Right kidney (tissue), 1 donor: ENCODE results near the gene C10orf143.

Experiments
- DNase-seq: peaks from one replicate; pipeline ENCODE4 v3.0.0-alpha.2; 2016

C10orf143 gene

DNA sequence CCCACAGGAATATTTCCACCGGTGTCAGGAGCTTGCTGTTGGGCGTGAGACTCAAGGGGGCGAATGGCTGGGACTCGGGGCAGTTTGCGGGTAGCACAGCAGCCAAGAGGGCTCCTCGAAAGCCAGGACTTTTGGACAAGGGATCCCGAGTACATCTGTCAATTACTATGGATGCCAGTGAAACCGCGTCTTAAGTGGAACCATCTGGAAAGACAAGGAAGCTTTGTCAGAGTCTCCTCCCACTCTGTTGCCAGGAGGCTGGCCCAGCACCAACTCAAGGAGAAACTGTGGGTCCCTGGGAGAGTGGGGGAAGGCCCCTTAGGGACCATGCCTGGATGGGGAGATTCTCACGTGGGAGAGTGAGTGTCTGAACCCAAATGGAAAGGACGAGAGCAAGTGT is 57.1 kb downstream of the C10orf143 start:
- DNase-seq: no peak

GRCh38 chr10:130052193-130052592 is 58.4 kb downstream of the C10orf143 start:
- DNase-seq: no peak

DNA sequence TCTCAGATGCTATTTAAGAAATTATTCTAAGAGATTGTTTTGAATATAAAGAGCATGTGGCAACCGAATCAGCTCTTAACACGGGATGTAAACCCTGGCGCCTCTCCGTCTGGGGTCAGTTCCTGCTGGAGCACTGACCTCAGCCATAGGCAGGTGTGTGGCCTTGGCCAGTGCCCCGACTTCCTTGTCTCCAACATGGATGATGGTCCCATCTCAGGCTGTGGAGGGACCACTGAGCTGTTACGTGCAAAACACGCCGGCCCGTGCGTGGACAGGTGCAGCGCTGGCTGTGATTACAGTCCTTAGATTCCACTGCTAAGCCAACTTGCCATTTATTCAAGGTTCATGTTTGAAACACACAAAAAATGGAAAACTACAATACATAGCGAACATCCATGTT is 59.9 kb downstream of the C10orf143 start:
- no peak for DNase-seq

DNA sequence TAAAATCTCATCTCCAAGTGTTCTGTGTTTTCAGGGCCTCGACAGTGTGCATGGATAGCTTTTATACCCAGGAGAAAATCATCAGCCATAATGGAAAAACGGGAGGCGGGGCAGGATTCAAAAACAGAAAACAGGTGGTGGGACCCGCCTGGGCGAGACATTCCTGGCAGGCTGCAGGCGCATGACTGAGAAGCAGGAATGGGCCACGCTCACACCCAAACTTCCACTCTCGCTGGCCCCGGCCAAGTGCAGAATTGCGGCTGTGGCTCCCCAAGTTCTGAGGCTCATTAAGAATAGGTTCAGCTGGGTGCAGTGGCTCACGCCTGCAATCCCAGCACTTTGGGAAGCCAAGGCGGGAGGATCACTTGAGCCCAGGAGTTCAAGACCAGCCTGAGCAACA is 60.6 kb downstream of the C10orf143 start:
- DNase-seq: no peak

DNA sequence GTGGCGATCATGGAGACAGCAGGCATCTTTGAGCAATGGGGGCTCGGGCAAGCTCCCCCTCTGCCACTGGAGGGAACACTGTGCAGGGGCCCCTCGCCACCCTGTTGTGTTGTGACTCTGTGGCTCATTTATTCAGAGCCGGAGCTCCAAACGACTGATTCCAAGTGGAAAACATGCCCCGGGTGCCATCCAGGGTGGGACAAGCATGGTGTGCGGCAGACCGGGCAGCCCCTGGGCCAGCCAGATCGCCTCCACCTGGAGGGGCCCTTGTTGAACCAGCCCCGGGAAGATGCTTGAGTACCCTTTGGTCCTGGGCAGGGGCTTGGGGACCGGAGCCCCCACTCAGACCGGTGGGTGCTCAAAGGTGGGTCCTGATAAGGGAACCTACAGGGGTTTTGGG is 61.4 kb downstream of the C10orf143 start:
- no peak for DNase-seq

DNA sequence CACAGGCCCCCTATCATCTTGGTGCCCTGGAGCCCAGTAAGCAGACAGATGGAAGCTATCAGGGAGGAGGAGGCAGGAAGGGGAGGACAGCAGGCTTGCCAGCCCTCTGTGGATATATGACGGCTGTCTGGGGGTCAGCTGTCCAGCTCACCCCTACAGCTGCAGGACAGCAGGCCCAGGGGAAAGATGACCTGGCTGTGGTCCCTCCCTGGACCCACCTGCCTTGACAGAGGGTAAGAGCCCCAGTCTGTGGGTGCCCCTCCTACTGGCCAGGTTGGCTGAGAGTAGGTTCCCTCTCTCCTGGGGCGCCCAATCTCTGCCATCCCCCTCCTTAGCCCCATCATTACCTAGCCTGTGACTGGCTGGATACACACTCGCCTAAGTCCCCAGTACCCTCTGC is 62.5 kb downstream of the C10orf143 start:
- no peak for DNase-seq

DNA sequence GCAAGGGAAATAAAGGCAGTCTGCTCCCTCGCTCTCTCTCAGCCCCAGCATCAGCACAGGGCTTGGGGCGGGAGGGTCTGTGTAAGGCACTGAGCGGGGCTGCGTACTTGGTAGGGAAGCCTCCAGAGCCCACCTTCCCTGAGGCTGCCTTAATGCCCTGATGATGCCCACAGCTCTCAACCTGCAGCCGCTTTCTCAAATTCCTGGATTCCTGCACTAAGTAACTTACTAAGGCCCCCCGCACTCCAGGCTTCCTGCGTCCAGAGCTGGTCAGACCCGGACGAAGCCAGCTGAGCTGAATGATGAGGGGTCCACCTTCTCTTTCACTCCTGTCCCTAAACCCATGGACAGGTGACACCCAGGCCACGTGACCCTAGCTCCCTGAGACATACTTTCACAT is 63.3 kb downstream of the C10orf143 start:
- DNase-seq: no peak

GRCh38 chr10:130046591-130046990 is 64.0 kb downstream of the C10orf143 start:
- no peak for DNase-seq

DNA sequence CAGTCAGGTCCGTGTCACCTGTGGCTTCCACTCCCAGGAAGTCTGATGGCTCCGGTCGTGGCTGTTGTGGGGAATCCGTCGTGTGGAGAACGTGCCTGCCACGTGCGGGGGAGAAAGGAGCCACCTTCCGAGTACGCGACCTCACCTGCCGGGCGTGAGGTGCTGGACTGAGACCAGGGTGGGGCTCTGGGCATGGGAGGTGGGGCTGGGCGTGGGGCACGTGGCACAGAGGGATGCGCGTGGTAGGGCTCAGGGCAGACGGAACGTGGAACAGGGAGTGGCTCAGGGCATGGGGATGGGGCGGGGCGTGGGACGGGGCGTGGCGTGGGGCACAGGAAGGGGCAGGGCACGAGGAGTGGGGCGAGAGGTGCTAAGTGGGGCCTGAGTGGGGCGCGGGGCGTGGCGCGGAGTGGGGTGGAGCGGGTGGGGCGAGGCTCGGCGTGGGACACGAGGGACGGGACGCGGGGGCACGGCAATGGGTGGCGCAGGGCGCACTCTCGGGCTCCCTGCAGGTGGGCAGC is 64.8 kb downstream of the C10orf143 start:
- DNase-seq: no peak

GRCh38 chr10:130045091-130045652 is 65.5 kb downstream of the C10orf143 start:
- no peak for DNase-seq

DNA sequence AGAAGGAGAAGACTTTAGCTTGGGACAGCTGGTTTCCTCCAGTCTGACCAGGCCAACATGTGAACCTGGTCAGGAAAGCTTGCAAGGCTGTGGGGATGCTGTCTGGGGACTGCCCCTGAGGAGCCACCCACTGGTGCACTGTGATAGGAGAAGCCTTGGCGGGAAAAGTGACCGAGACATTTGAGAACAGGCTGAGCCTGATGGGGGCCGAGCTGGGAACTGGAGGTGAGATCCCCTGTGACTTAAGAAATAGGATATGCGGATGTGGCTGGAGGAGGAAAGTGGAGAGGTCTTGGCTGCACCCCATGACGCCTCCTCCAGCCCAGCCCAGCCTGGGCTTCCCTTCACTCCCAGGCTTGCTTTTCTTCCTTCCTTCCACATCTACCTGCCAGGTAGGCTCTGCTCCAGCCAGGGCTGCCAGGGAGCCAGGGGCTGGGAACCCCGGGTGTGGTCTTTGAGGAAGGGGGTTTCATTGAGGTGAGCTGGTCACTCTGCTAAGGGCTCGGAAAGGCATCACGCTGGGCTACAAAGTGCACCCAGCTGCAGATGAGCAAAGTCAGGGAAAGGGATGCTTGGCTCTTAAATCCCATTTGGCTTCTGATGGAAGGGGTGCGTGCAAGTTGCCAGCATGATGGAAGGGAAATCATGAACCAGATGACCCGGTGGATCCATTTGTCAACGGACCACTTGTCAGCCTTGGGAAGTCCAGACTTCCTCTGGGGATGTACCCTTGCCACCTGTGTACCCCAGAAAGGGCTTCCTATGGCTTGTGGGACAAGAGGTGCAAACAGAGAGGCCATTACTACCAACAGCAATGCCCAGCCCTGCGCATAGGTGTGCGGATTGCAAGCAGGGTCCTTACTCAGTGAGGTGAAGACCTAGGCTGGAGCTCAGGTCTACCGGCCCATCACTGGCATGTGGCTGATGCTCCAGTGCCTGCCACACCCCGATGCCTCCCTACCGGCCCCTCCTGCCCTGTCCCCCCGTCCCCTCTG is 66.3 kb downstream of the C10orf143 start:
- DNase-seq: no peak

DNA sequence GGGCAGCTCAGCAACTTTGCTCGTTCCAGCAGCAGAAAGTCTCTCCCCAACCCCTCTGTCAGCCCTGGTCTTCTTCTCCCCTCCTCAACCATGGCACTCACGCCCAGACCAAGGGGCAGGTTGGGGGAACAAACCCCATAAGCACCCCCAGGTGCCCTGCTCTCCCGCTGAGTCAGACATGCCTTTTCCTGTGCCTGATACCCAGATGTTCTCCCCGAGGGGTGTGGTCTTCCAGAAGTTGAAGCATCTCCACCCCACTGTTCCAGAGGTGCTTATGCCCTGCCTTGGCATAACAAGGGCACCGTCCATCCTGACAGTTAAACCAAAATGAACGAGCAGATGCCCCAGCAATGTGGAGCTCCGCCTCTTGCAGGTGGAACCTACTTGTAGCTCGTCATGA is 67.1 kb downstream of the C10orf143 start:
- no peak for DNase-seq

- DNase-seq: no peak
Observed at GRCh38 chr10:130042381-130042780, 68.2 kb downstream of the C10orf143 start.

GRCh38 chr10:130041451-130042371 is 68.9 kb downstream of the C10orf143 start:
- no peak for DNase-seq

DNA sequence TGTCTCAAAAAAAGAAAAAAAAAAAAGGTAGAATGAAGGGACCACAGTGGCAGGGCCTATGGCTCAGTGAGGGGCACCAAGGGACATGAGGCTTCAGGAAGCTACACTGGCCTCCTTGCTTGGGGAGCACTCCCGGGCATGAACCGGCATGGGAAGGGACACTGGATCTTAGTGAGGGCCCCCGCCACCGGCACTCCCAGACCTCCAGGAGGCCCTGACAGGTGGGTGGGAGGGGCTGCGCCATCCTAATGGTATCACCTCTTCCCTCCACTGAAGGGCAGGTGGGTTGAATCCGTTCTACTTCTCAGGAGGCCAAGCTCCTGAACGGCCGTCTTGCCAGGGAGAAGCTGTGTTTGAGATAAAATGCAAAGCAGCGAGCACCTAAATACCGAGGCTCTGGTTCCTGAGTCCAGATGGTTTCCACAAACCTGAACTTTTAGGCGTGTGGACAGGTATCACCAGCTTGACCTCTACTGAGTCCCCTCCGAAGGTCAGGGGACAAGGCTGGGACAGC is 69.8 kb downstream of the C10orf143 start:
- DNase-seq: no peak

- DNase-seq: no peak
Observed at GRCh38 chr10:130040351-130040750, 70.3 kb downstream of the C10orf143 start.

DNA sequence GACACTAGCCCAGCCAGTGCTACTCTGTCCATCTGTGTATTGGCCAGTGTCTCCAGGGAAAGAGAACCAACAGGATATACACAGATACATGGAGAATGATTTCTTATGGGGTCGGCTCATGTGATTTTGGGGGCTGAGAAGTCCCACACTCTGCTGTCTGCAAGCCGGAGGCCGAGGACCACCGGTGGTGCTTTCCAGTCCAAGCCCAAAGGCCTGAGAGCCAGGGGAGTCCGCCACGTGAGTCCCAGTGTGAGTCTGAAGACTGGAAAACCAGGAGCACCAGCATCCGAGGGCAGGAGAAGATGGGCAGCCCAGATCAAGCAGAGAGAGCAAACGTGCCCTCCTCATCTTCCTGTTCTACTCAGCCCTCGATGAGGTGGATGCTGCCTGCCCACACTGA is 71.5 kb downstream of the C10orf143 start:
- no peak for DNase-seq

DNA sequence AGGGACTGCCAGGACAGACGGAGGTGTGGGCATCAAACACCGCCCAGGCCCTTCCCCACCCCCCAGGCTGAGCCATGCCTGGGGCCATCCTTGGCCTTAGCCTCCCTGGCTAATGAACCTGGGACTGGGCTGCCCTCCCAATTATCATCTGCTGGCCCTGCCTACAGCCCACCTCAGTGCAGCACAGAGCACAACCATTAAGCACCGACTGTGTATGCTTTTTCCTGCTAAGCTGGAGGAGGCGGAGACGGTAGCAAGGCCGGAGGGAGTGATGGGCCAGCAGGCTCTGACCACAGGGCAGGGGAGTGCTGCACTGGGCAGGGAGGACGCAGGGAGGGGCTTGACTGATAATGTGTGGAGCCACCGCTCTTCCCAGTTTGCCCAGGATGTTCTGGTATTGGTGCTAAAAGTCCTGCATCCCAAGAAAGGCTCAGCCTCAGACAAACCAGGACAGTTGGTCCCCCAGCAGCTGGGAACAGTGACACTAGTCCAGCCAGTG is 72.0 kb downstream of the C10orf143 start:
- no peak for DNase-seq

GRCh38 chr10:130038019-130038555 is 72.5 kb downstream of the C10orf143 start:
- DNase-seq: no peak

DNA sequence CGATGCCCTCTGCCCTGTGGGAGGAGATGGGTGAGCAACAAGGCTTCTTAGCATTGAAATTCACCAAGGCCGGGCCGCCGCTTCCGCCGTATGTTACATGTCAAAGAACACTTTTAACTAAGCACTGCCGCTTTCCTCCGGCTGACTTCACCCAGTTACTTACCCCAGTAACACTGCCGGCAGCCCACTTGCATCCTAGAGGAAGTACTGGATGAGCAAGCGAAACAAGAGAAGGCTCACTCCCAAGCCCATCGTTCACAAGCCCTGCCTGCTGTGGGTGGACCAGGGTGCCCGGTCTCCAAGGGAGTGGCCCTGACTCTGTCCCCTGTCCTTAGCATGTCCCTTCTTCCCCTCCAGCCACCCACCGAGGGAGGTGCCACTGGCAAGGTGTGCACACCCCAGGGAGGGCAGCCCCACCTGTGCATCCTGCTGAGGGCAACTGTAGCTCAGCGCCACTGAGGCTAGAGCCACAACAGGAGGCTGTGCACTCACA is 73.4 kb downstream of the C10orf143 start:
- no peak for DNase-seq

- no peak for DNase-seq
Observed at GRCh38 chr10:130036296-130037065, 74.1 kb downstream of the C10orf143 start.
